HUES64 (cell line): Measurements from ENCODE around the gene PON2.
"Not testable (repeated sequence)": the region's sequence is repeated elsewhere in the genome, so short reads cannot be mapped to it uniquely, and the experiment has no call there.

Experiments used
- H3K27ac ChIP-seq: 2 replicates; pipeline ENCODE4 v1.7.0; 2013; ENCODE audit warnings: low read depth, low read length, inconsistent platforms
- H3K27me3 ChIP-seq: 2 replicates; pipeline ENCODE4 v1.6.1; 2013; ENCODE audit warnings: mild to moderate bottlenecking, low read length; ENCODE audit not compliant: insufficient read depth
- H3K36me3 ChIP-seq: 2 replicates; pipeline ENCODE4 v1.6.1; 2013; ENCODE audit warnings: mild to moderate bottlenecking, low read length; ENCODE audit not compliant: insufficient read depth
- H3K4me1 ChIP-seq: 2 replicates; pipeline ENCODE4 v1.6.1; 2013; ENCODE audit warnings: mild to moderate bottlenecking, low read length, moderate library complexity; ENCODE audit not compliant: insufficient read depth
- H3K4me3 ChIP-seq: 2 replicates; pipeline ENCODE4 v1.5.1; 2013; ENCODE audit warnings: mild to moderate bottlenecking, low read length, moderate library complexity
- H3K9ac ChIP-seq: 2 replicates; pipeline ENCODE4 v1.6.1; 2013; ENCODE audit warnings: mild to moderate bottlenecking, low read depth, low read length
- H3K9me3 ChIP-seq: 2 replicates; pipeline ENCODE4 v1.6.1; 2013; ENCODE audit warnings: low read depth, low read length; ENCODE audit not compliant: insufficient read depth
- WGBS: fragments of 150-250, 120-280 bp; methylation state at CpG from one replicate; pipeline ENCODE4 v1.1.7; 2013; ENCODE audit warnings: missing lambda C conversion rate; 5-methylcytosine and 5-hydroxymethylcytosine counted together

Gene PON2

GRCh38 chr7:95398155-95398940 lies 36.5 kb downstream of the PON2 start:
- Histone ChIP-seq H3K27me3 (peaks cover 10% of the 10 kb centered on the region; the same call in 1 of the 2 replicates), H3K9me3 (no peaks in the 10 kb centered on the region), H3K4me1 (peaks cover 4% of the 10 kb centered on the region; the same call in 1 of the 2 replicates), H3K27ac (no peak overlapping the region), H3K9ac (no peak overlapping the region), H3K36me3 (peaks cover 5% of the 10 kb centered on the region), H3K4me3 (no peak overlapping the region)
- 94% methylated on average over 3 of the region's 4 CpGs for WGBS

- peaks cover 4% of the 10 kb centered on the region; the same call in 1 of the 2 replicates for H3K4me1 ChIP-seq
- 92% methylated on average over 3 of the region's 3 CpGs for WGBS
- H3K4me3 ChIP-seq = no peak overlapping the region
These were observed 37.4 kb downstream of the PON2 start for GRCh38 chr7:95397381-95397780.

GRCh38 chr7:95396136-95397032 lies 38.4 kb downstream of the PON2 start, which contains the start of gene PON3:
PON3 (minus strand) TSS chr7:95396375; CDS start chr7:95396350, 25 bp downstream.
- H3K9ac ChIP-seq = no peak within 1 kb of the TSS

More at GRCh38 chr7:95397381-95397780, 37.4 kb downstream of the PON2 start:
- Histone ChIP-seq H3K9ac (no peak overlapping the region), H3K27ac (no peak overlapping the region), H3K36me3 (no peaks in the 10 kb centered on the region), H3K27me3 (peaks cover 10% of the 10 kb centered on the region; the same call in 1 of the 2 replicates), H3K9me3 (no peaks in the 10 kb centered on the region)

GRCh38 chr7:95395755-95396135 lies 39.1 kb downstream of the PON2 start:
- H3K9me3 ChIP-seq = no peaks in the 10 kb centered on the region
- no peak overlapping the region for H3K9ac ChIP-seq
- no peaks in the 10 kb centered on the region for H3K36me3 ChIP-seq
- peak overlapping the region; percentile 46; the same call in 1 of the 2 replicates for H3K4me3 ChIP-seq
- H3K27me3 ChIP-seq = peaks cover 10% of the 10 kb centered on the region; the same call in 1 of the 2 replicates
- H3K4me1 ChIP-seq = peaks cover 4% of the 10 kb centered on the region; the same call in 1 of the 2 replicates
- 94% methylated on average over 11 of the region's 11 CpGs for WGBS
- no peak overlapping the region for H3K27ac ChIP-seq

More at GRCh38 chr7:95396136-95397032, 38.4 kb downstream of the PON2 start, which contains the start of gene PON3:
- Histone ChIP-seq H3K9me3 (no peaks in the 10 kb centered on the region), H3K27ac (no peak within 1 kb of the TSS), H3K4me1 (peaks cover 4% of the 10 kb centered on the region; the same call in 1 of the 2 replicates), H3K27me3 (peaks cover 10% of the 10 kb centered on the region; the same call in 1 of the 2 replicates), H3K36me3 (no peaks in the 10 kb centered on the region), H3K4me3 (peak within 1 kb of the TSS; percentile 46)
- WGBS = 95% methylated on average over 68 of the region's 68 CpGs

- no peak overlapping the region for H3K4me3 ChIP-seq
- H3K27me3 ChIP-seq = peaks cover 10% of the 10 kb centered on the region; the same call in 1 of the 2 replicates
- H3K9ac ChIP-seq = no peak overlapping the region
- no peaks in the 10 kb centered on the region for H3K36me3 ChIP-seq
- no peak overlapping the region for H3K27ac ChIP-seq
- no peaks in the 10 kb centered on the region for H3K9me3 ChIP-seq
- 78% methylated on average over 3 of the region's 3 CpGs for WGBS
- H3K4me1 ChIP-seq = peaks cover 4% of the 10 kb centered on the region; the same call in 1 of the 2 replicates
These were observed 40.5 kb downstream of the PON2 start for GRCh38 chr7:95394370-95394769.

- H3K36me3 ChIP-seq = no peaks in the 10 kb centered on the region
- H3K27ac ChIP-seq = no peak overlapping the region
- peaks cover 6% of the 10 kb centered on the region; the same call in 1 of the 2 replicates for H3K27me3 ChIP-seq
- H3K4me1 ChIP-seq = peaks cover 4% of the 10 kb centered on the region; the same call in 1 of the 2 replicates
- 97% methylated on average over 2 of the region's 2 CpGs for WGBS
- H3K4me3 ChIP-seq = no peak overlapping the region
- H3K9ac ChIP-seq = no peak overlapping the region
- H3K9me3 ChIP-seq = no peaks in the 10 kb centered on the region
These were observed 43.1 kb downstream of the PON2 start for GRCh38 chr7:95391761-95392160.

- no peak overlapping the region for H3K4me3 ChIP-seq
- no peaks in the 10 kb centered on the region for H3K36me3 ChIP-seq
- no peak overlapping the region for H3K9ac ChIP-seq
- no peaks in the 10 kb centered on the region for H3K27me3 ChIP-seq
- WGBS = 92% methylated on average over 7 of the region's 7 CpGs
- H3K9me3 ChIP-seq = no peaks in the 10 kb centered on the region
- H3K4me1 ChIP-seq = peaks cover 4% of the 10 kb centered on the region; the same call in 1 of the 2 replicates
- no peak overlapping the region for H3K27ac ChIP-seq
These were observed 45.3 kb downstream of the PON2 start for GRCh38 chr7:95389516-95389915.

GRCh38 chr7:95379457-95379856 lies 55.4 kb downstream of the PON2 start:
- 92% methylated on average over 10 of the region's 10 CpGs for WGBS
- not testable (repeated sequence) for H3K27ac ChIP-seq, H3K4me1 ChIP-seq, H3K27me3 ChIP-seq, H3K36me3 ChIP-seq, H3K9ac ChIP-seq, H3K9me3 ChIP-seq, H3K4me3 ChIP-seq

GRCh38 chr7:95376632-95377400 lies 58.0 kb downstream of the PON2 start:
- H3K9me3 ChIP-seq = peaks cover 3% of the 10 kb centered on the region; the same call in 1 of the 2 replicates
- no peaks in the 10 kb centered on the region for H3K36me3 ChIP-seq
- no peaks in the 10 kb centered on the region for H3K27me3 ChIP-seq
- H3K4me3 ChIP-seq = no peak overlapping the region
- H3K27ac ChIP-seq = no peak overlapping the region
- H3K9ac ChIP-seq = no peak overlapping the region
- 87% methylated on average over 18 of the region's 18 CpGs for WGBS
- no peaks in the 10 kb centered on the region for H3K4me1 ChIP-seq

- Histone ChIP-seq H3K27me3 (no peaks in the 10 kb centered on the region), H3K4me3 (no peak overlapping the region), H3K9ac (no peak overlapping the region), H3K36me3 (no peaks in the 10 kb centered on the region), H3K9me3 (peaks cover 3% of the 10 kb centered on the region; the same call in 1 of the 2 replicates), H3K4me1 (no peaks in the 10 kb centered on the region), H3K27ac (no peak overlapping the region)
- 94% methylated on average over 2 of the region's 2 CpGs for WGBS
These were observed 59.1 kb downstream of the PON2 start for GRCh38 chr7:95375591-95376257.
